Hepatocyte (in vitro differentiated cells): Measurements from ENCODE around the gene WBP2NL.

ENCODE experiments used
- EZH2 ChIP-seq: fragments of 200-600 bp; sonication (generic); IDR thresholded peaks from 2 replicates; pipeline ENCODE4 v1.6.1; 2016; ENCODE audit warnings: antibody characterized with exemption, mild to moderate bottlenecking, borderline replicate concordance
- EZH2phosphoT487 ChIP-seq: fragments of 200-600 bp; sonication (generic); IDR thresholded peaks from one replicate; pipeline ENCODE4 v1.6.1; 2018; ENCODE audit warnings: antibody characterized with exemption, mild to moderate bottlenecking, low read depth, moderate library complexity; ENCODE audit not compliant: unreplicated experiment, severe bottlenecking
- TF ChIP-seq, protein P1 (sequence below): fragments of 200-600 bp; sonication (generic); IDR thresholded peaks from 2 replicates; pipeline ENCODE4 v1.5.1; 2016; ENCODE audit warnings: antibody characterized with exemption, mild to moderate bottlenecking; ENCODE audit not compliant: poor library complexity

DNA sequence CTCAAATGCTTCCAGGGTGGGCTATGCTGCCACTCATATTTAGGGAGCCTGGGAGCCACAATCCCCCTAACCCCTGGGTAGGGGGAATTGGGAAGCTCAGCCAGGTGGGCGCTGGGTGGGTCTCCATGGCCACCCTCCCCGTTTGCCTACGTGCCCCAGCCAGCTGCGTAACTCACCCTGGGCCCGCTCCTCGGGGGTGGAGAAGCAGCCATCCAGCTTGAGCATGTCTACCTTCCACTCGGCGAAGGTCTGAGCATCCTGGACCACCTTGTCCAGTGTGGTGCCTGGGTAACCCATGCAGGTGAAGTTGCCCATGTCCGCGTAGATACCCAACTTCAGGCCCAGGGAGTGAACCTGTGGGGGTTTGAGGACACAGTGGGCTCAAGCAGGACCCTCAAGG is 68.3 kb downstream of the WBP2NL start:
- TF ChIP-seq, protein P1, sequence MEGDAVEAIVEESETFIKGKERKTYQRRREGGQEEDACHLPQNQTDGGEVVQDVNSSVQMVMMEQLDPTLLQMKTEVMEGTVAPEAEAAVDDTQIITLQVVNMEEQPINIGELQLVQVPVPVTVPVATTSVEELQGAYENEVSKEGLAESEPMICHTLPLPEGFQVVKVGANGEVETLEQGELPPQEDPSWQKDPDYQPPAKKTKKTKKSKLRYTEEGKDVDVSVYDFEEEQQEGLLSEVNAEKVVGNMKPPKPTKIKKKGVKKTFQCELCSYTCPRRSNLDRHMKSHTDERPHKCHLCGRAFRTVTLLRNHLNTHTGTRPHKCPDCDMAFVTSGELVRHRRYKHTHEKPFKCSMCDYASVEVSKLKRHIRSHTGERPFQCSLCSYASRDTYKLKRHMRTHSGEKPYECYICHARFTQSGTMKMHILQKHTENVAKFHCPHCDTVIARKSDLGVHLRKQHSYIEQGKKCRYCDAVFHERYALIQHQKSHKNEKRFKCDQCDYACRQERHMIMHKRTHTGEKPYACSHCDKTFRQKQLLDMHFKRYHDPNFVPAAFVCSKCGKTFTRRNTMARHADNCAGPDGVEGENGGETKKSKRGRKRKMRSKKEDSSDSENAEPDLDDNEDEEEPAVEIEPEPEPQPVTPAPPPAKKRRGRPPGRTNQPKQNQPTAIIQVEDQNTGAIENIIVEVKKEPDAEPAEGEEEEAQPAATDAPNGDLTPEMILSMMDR: no peak
- TF ChIP-seq EZH2phosphoT487 (no peak), EZH2 (no peak)
